ENCODE data around the gene DUOX1. TPM values are rescaled to one million over a fixed set of nuclear protein-coding genes. Genes with fewer than 3 reads are reported as not detected.

DUOX1 gene
- total and polyA plus RNA-seq, 2 donors (not counting 3 experiments of a cell fraction or from before 2014, with no cell fraction given): not detected

DNA sequence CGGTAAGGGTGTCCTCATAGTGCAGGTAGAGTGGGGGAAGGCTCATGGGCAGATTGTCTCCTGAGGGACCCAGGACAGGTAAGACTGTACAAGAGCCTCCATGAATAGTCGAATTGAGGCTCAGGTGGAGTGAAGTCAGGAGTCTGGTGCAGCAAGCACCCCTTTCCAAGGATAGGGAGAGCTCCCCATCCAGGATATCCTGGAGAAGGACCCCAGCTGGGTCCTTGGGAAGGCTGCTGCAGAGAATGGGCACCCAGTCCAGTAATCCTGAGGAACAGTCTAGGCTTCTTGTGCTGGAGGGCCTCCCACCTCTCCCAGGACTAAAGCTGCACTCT, 15.1 kb upstream of the DUOX1 start:
- DNase-seq (ENCODE audit: low read depth, low spot score) (no peak), FAIRE-seq (no peak)
- BruUV-seq (replicated peaks): no TSS peak
- H3K9ac ChIP-seq (replicated peaks; ENCODE audit: extremely low read depth, insufficient read depth, low read length): no peak overlapping the region
- no peak overlapping the region for H3K4me2 ChIP-seq (ENCODE audit: insufficient read depth, low read length)
- H3K9me3 ChIP-seq (replicated peaks; ENCODE audit: control insufficient read depth, insufficient read depth, low read length): no peaks in the 10 kb centered on the region
- POLR2A ChIA-PET: no interaction called here
- CTCF ChIA-PET: interaction anchor here (0.8 to 3.0 kb wide), 2 partner anchors 9 to 11 kb away, joined by 3 to 12 read pairs; no protein-coding TSS in a partner anchor
- no peak overlapping the region for H2AFZ ChIP-seq (ENCODE audit: low read depth, low read length)
- H4K20me1 ChIP-seq (replicated peaks; ENCODE audit: control insufficient read depth, extremely low read depth, insufficient read depth, low read length): no peaks in the 10 kb centered on the region
- no peak overlapping the region for H3K4me3 ChIP-seq (replicated peaks in 1 of 3; ENCODE audit: insufficient read depth in 1 of 3, low read depth in 1 of 3, low read length in 3 of 3)
- peaks cover 4% of the 10 kb centered on the region for H3K4me1 ChIP-seq (ENCODE audit: control insufficient read depth, extremely low read depth, insufficient read depth, low read length)
- H3K79me2 ChIP-seq (ENCODE audit: control insufficient read depth, insufficient read depth, low read length): no peaks in the 10 kb centered on the region
- intact Hi-C loops (cut with micrococcal nuclease) (loop anchor here (5.0 kb wide), 3 partner anchors 77 to 262 kb away; no protein-coding TSS in a partner anchor), dilution Hi-C loops (cut with MboI; ENCODE audit: extremely low pct_ligation_motif_present, low sequenced_read_pairs) (no loop called here)
- H3K27me3 ChIP-seq (ENCODE audit: control insufficient read depth in 2 of 2, insufficient read depth in 2 of 2, low read length in 2 of 2): peaks cover 71 to 76% of the 10 kb centered on the region in 2 experiments
- H3K9me1 ChIP-seq (replicated peaks; ENCODE audit: control insufficient read depth, extremely low read depth, insufficient read depth, low read length): no peaks in the 10 kb centered on the region
- no peak for TF ChIP-seq EZH2 (IDR thresholded peaks at IDR 0.05; ENCODE audit: borderline replicate concordance, low read depth, low read length, severe bottlenecking)
- TF ChIP-seq FOS (IDR thresholded peaks at IDR 0.05; ENCODE audit: borderline replicate concordance, insufficient read depth, low read length): no peak
- TF ChIP-seq MYC (IDR thresholded peaks at IDR 0.05; ENCODE audit: low read depth, low read length): no peak
- TF ChIP-seq POLR2AphosphoS5 (IDR thresholded peaks at IDR 0.05; ENCODE audit: insufficient read depth, low read depth, low read length): no peak
- TF ChIP-seq, protein P1, sequence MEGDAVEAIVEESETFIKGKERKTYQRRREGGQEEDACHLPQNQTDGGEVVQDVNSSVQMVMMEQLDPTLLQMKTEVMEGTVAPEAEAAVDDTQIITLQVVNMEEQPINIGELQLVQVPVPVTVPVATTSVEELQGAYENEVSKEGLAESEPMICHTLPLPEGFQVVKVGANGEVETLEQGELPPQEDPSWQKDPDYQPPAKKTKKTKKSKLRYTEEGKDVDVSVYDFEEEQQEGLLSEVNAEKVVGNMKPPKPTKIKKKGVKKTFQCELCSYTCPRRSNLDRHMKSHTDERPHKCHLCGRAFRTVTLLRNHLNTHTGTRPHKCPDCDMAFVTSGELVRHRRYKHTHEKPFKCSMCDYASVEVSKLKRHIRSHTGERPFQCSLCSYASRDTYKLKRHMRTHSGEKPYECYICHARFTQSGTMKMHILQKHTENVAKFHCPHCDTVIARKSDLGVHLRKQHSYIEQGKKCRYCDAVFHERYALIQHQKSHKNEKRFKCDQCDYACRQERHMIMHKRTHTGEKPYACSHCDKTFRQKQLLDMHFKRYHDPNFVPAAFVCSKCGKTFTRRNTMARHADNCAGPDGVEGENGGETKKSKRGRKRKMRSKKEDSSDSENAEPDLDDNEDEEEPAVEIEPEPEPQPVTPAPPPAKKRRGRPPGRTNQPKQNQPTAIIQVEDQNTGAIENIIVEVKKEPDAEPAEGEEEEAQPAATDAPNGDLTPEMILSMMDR (IDR thresholded peaks at IDR 0.05; ENCODE audit: extremely low read depth in 1 of 2, insufficient read depth in 1 of 2, low read depth in 1 of 2, low read length in 2 of 2): no peak
- TF ChIP-seq GATA2 (IDR thresholded peaks at IDR 0.05; ENCODE audit: insufficient read depth, insufficient read length, low read depth, low read length): no peak
- TF ChIP-seq, protein P2, sequence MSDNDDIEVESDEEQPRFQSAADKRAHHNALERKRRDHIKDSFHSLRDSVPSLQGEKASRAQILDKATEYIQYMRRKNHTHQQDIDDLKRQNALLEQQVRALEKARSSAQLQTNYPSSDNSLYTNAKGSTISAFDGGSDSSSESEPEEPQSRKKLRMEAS (IDR thresholded peaks at IDR 0.05; ENCODE audit: insufficient read depth, insufficient read length): no peak
- TF ChIP-seq JUN (IDR thresholded peaks at IDR 0.05; ENCODE audit: borderline replicate concordance, insufficient read depth, insufficient read length, low read depth): no peak
- no peak for TF ChIP-seq POLR2A (IDR thresholded peaks at IDR 0.05; ENCODE audit: low read depth, low read length)
- H3K36me3 ChIP-seq (ENCODE audit: control insufficient read depth in 2 of 2, extremely low read depth in 1 of 2, insufficient read depth in 2 of 2, low read length in 2 of 2): no peaks in the 10 kb centered on the region
- H3K27ac ChIP-seq (ENCODE audit: insufficient read depth, low read depth, low read length): no peak overlapping the region
